Ramos (cell line): ENCODE measurements around the gene ZNF296.
"Not testable (repeated sequence)": the region's sequence is repeated elsewhere in the genome, so short reads cannot be mapped to it uniquely, and the experiment has no call there.

Experiments
- in situ Hi-C: fragments of 300-500 bp; cut with MboI; formaldehyde crosslinking; loops from one replicate; pipeline ENCODE4 v1.14.3; 2022; ENCODE audit warnings: low sequenced_read_pairs; ENCODE audit not compliant: unreplicated experiment

ZNF296 gene

DNA sequence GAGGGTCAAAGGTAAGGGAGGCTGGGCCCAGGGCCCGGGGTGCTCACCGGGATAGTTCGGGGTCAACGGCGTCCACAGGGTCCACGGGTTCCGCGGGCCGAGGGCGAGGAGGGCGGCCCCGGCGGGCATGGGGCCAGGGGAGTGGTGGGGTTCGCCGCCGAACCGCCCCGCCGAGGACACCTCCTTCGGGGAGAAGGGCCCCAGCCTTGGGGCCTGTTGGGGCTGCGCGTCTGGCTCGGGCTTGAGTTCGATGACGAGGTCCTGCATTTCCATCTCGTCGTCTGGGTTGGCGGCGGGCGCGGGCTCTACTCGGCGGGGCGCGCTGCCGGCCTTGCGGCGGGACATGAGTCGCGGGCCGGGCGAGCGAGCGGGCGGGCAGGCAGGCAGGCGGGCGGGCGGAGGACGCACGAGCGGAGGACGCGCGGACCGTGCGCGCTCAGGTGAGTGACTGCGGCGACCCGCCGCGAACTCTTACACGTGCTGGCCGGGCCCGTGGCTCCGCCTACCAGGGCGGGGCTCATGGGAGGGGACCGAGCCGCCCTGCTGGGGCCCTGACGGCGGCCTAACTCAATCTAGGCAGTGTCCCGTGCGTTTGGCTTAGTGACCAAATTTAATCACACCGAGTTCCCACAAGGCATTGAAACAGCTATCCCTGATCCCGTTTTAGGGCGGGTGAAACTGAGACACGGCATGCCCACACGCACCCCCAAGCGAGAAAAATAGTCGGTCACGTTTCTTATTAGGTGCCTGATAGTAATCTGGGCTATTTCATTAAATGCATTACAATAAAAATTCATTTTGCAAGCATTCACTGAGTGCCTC is at the start of gene ZNF296:
Gene ZNF296, minus strand, starts transcription at position 450 of the 822 bp plus-strand sequence. Its CDS starts 105 bp downstream, at position 345.
- in situ Hi-C loops, result no loop called here

DNA sequence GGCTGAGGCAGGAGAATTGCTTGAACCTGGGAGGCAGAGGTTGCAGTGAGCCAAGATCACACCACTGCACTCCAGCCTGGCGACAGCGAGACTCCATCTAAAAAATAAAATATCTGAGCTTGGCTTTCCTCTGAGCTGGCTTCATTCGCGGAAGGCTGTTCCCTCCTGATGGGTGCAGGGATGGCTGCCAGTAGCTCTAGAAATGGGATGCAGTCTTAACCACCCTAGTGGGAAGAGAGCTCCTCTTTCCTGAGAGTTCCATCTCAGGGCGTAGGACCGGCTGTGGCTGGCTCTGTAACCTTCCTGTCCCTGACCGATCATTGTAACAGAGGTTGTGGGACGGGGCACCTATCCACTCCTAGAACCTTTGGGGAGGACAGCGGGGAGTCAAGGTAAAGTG is 49.1 kb upstream of the ZNF296 start:
- in situ Hi-C loops, result no loop called here

DNA sequence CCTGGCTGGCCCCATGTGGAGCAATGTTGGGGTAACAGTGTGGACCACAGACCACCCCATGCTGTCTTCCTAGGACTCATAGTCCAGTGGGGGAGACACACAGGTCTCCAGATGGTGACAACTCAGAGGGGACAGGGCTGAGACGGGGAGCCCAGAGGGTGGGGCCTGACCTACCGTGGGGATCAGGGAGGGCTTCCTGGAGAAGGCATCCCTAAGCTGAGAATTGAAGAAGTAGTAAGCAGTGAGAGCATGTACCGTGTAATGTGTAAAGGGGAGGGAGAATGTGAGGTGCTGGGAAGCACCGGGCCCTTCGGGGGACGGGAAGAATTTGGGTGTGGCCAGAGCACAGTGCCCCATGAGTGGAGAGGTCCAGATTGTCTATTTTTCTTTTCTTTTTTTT is 47.7 kb upstream of the ZNF296 start:
- in situ Hi-C loops, result no loop called here

GRCh38 chr19:45123440-45123850 is 47.2 kb upstream of the ZNF296 start:
- in situ Hi-C loops, result no loop called here

DNA sequence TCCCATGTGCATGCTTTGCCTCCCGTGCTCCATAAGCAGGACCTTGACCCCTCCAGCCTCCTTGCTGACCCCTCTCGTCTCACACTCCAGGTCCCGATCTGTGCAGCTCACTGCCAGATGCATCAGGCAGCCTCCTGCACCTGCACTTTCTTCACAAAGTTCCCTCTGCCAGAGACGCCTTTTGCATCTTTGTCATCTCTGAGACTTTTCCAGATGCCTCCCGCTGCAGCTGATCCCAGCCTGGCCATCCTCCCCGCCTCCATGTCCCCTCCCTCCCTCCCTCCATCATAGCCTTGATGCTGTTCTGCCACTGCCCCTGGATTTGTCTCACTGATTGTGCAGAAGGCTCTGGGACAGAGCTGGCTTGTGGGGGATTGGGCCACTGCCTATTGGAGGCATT is 46.6 kb upstream of the ZNF296 start:
- in situ Hi-C loops, result no loop called here

GRCh38 chr19:45121827-45122345 is 45.6 kb upstream of the ZNF296 start:
- in situ Hi-C loops, result no loop called here

DNA sequence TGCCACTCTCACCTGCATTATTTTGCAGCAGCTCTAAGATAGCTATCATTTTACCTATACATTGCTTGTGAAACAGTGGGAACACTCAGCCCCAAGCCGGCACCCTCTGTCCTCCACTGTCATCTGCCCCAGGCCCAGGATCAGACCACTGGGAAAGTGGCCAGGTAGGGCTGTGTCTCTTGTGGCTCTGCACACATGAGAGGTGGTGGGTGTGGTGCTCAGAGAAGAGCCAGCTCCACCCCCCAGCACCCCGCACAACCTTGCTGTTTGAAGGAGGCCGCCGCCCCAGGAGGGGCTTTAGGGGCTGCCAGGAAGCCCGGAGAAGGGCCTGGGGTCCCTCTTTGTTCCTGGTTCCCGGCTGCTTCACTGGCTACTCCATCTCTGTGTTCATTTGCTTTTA is 43.3 kb upstream of the ZNF296 start:
- in situ Hi-C loops, result no loop called here

GRCh38 chr19:45118591-45119355 is 42.5 kb upstream of the ZNF296 start:
- in situ Hi-C loops, result not testable (repeated sequence)

- in situ Hi-C loops, result no loop called here
Observed at GRCh38 chr19:45118106-45118505, 41.8 kb upstream of the ZNF296 start.

GRCh38 chr19:45117671-45118070 is 41.4 kb upstream of the ZNF296 start:
- in situ Hi-C loops, result no loop called here

DNA sequence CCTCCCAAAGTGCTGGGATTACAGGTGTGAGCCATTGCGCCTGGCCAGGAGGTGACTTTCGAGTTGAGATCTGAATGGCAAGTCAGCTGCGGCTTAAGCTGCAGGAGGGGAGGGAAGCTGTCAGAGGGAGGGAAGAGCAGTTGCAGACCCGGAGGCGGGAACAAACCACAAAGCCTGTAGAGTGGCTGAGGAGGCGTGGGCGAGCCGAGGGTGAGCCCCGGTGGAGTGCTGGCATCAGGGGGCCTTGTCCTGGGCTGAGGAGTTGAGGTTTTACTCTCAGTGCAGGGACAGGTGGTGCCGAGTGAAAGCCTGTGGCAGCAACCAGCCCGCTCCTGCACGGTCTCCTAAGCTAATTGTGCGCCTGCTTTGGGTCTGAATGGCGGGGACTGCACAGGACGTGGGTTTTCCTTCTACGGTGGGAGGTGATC is 40.9 kb upstream of the ZNF296 start:
- in situ Hi-C loops, result no loop called here

DNA sequence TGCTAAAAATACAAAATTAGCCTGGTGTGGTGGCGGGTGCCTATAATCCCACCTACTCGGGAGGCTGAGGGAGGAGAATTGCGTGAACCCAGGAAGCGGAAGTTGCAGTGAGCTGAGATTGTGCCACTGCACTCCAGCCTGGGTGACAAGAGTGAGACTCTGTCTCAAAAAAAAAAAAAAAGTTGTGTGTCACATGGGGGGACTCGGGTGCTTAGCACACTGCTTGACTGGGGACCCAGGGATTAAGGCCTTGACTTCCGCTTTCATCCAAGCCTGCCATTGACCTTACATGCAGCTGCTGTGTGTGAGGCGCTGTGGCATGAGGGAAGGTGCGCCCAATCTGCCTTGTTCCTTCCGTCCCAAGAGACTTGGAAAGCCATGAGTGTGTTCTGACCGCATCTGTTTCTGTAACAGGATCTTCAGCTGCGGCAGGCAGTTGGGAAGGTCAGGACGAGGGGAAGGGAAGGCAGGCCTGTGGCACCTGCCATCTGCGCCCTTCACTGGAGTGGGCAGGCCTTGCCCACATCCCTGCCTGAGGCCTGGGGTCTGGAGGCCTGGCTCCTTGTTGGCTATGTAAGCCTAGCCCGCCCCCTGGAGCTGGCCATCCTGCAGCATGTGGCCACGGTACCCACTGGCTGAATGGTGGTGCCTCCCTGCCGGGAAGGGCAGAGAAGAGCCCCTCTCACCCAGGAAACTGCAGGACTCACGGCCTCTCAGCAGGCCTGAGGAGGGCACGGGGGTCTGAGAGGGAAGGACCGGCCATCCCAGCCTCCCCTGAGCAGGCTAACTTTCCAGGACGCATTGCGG is 39.7 kb upstream of the ZNF296 start:
- in situ Hi-C loops, result no loop called here

- in situ Hi-C loops, result no loop called here
Observed at GRCh38 chr19:45114116-45114515, 37.8 kb upstream of the ZNF296 start.

- in situ Hi-C loops, result no loop called here
Observed at GRCh38 chr19:45113628-45114027, 37.4 kb upstream of the ZNF296 start.

- in situ Hi-C loops, result no loop called here
Observed at GRCh38 chr19:45112111-45112827, 36.0 kb upstream of the ZNF296 start.

GRCh38 chr19:45110851-45111266 is 34.6 kb upstream of the ZNF296 start:
- in situ Hi-C loops, result no loop called here

DNA sequence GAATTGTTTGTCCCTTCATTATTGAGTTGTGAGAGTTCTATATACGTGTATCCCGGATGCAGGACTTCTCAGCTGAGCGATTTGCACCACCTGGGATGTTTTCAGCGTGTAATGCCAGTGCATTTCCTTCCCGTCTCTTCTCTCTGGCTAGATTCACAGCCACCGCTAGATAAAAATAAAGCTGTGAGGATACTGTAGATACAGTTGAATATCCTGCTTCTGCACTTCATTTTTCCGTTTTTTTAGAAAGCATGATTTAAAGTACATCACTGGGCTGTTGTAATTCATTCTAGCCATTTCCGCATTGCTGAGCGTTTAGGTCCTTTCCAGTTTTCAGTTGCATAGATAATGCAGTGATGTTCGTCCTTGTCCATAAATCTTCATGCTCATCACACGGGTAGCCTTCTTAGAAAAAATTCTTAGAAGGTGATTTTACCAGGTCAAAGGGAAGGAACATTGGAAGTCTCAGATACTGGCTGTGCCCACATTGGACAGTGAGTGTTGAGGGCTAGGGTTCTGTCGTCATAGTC is 31.4 kb upstream of the ZNF296 start:
- in situ Hi-C loops, result no loop called here

DNA sequence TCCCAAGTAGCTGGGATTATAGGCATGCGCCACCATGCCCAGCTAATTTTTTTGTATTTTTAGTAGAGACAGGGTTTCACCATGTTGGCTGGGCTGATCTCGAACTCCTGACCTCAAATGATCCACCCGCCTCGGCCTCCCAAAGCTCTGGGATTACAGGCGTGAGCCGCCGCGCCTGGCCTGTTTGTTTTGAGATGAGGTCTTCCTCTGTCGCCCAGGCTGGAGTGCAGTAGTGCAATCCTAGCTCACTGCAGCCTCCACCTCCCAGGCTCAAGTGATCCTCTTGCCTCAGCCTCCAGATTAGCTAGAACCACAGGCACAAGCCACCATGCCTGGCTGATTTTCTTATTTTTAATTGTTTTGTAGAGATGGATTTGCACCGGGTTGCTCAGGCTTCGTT is 30.1 kb upstream of the ZNF296 start:
- in situ Hi-C loops, result not testable (repeated sequence)

GRCh38 chr19:45104658-45105349 is 28.5 kb upstream of the ZNF296 start:
- in situ Hi-C loops, result no loop called here
